DND-41 (cell line): ENCODE results near the gene ADAMTS16.

ENCODE experiments used
- CTCF ChIP-seq: IDR thresholded peaks from 2 replicates; pipeline ENCODE4 v1.5.1; 2012; ENCODE audit warnings: borderline replicate concordance, low read length, moderate library complexity, mild to moderate bottlenecking; ENCODE audit not compliant: poor library complexity, severe bottlenecking; ENCODE audit errors: extremely low read depth
- EZH2 ChIP-seq: IDR thresholded peaks from 3 replicates; pipeline ENCODE4 v1.6.1; 2012; ENCODE audit warnings: borderline replicate concordance, low read depth, mild to moderate bottlenecking, moderate library complexity, low read length, inconsistent platforms; ENCODE audit not compliant: severe bottlenecking

GRCh38 chr5:5150667-5151066 is 10.5 kb downstream of the ADAMTS16 start:
- no peak for TF ChIP-seq CTCF
- TF ChIP-seq EZH2, result no peak
